H9 (cell line): ENCODE data around the gene PLA2G2C. TPM values are rescaled to one million over a fixed set of nuclear protein-coding genes. Genes with fewer than 3 reads are reported as not detected.

Source experiments
- DNase-seq: peaks from one replicate; pipeline ENCODE4 v3.0.0-alpha.2; 2017
- H2AFZ ChIP-seq: one replicate; pipeline ENCODE4 v1.6.1; 2013; ENCODE audit warnings: mild to moderate bottlenecking, low read length, control low read depth, moderate library complexity
- H2AK5ac ChIP-seq: 2 replicates; pipeline ENCODE4 v1.6.1; 2013; ENCODE audit warnings: low read length, control low read depth, mixed read lengths; ENCODE audit not compliant: insufficient read length
- H2BK120ac ChIP-seq: one replicate; pipeline ENCODE4 v1.6.1; 2013; ENCODE audit warnings: low read depth, mild to moderate bottlenecking, low read length, control low read depth, inconsistent platforms; ENCODE audit not compliant: poor library complexity, severe bottlenecking
- H2BK12ac ChIP-seq: 2 replicates; pipeline ENCODE4 v1.6.1; 2013; ENCODE audit warnings: low read length, control low read depth, mixed read lengths, low read depth; ENCODE audit not compliant: insufficient read length
- H2BK15ac ChIP-seq: 2 replicates; pipeline ENCODE4 v1.6.1; 2013; ENCODE audit warnings: low read depth, low read length, control low read depth
- H2BK20ac ChIP-seq: one replicate; pipeline ENCODE4 v1.6.1; 2013; ENCODE audit warnings: low read depth, mild to moderate bottlenecking, low read length, control low read depth, inconsistent platforms; ENCODE audit not compliant: poor library complexity, severe bottlenecking
- H2BK5ac ChIP-seq: 2 replicates; pipeline ENCODE4 v1.6.1; 2013; ENCODE audit warnings: low read length, control low read depth, mixed read lengths; ENCODE audit not compliant: insufficient read length
- H3K14ac ChIP-seq: 2 replicates; pipeline ENCODE4 v1.6.1; 2013; ENCODE audit warnings: low read length, control low read depth; ENCODE audit not compliant: insufficient read depth
- H3K18ac ChIP-seq: 2 replicates; pipeline ENCODE4 v1.6.1; 2013; ENCODE audit warnings: low read depth, mild to moderate bottlenecking, mixed read lengths, low read length, control low read depth; ENCODE audit not compliant: insufficient read length
- H3K23ac ChIP-seq: 2 replicates; pipeline ENCODE4 v1.6.1; 2013; ENCODE audit warnings: low read length, control low read depth, mixed read lengths, low read depth; ENCODE audit not compliant: insufficient read length
- H3K23me2 ChIP-seq: 2 replicates; pipeline ENCODE4 v1.6.1; 2013; ENCODE audit warnings: low read depth, mild to moderate bottlenecking, mixed read lengths, low read length, control low read depth; ENCODE audit not compliant: insufficient read length, poor library complexity, severe bottlenecking
- H3K27ac ChIP-seq: 2 replicates; pipeline ENCODE4 v1.5.1; 2013; ENCODE audit warnings: low read length, control low read depth, mixed read lengths, low read depth; ENCODE audit not compliant: insufficient read length
- H3K27me3 ChIP-seq: 2 replicates; pipeline ENCODE4 v1.6.1; 2013; ENCODE audit warnings: low read length, control low read depth, inconsistent platforms; ENCODE audit not compliant: insufficient read depth
- H3K4ac ChIP-seq: 2 replicates; pipeline ENCODE4 v1.6.1; 2013; ENCODE audit warnings: low read depth, mild to moderate bottlenecking, control low read depth, inconsistent platforms, low read length, moderate library complexity
- H3K4me1 ChIP-seq: 2 replicates; pipeline ENCODE4 v1.6.1; 2013; ENCODE audit warnings: low read length, control low read depth, inconsistent platforms; ENCODE audit not compliant: insufficient read depth
- H3K4me2 ChIP-seq: 2 replicates; pipeline ENCODE4 v1.6.1; 2013; ENCODE audit warnings: low read length, control low read depth, mixed read lengths; ENCODE audit not compliant: insufficient read length, insufficient read depth
- H3K56ac ChIP-seq: 2 replicates; pipeline ENCODE4 v1.6.1; 2013; ENCODE audit warnings: low read depth, mild to moderate bottlenecking, mixed read lengths, low read length, control low read depth; ENCODE audit not compliant: insufficient read length
- H3K79me1 ChIP-seq: 2 replicates; pipeline ENCODE4 v1.6.1; 2013; ENCODE audit warnings: low read depth, mild to moderate bottlenecking, moderate library complexity, low read length, control low read depth, inconsistent platforms; ENCODE audit not compliant: insufficient read depth, poor library complexity, severe bottlenecking
- H3K79me2 ChIP-seq: 2 replicates; pipeline ENCODE4 v1.6.1; 2013; ENCODE audit warnings: low read length, control low read depth, inconsistent platforms; ENCODE audit not compliant: insufficient read depth
- H3K9ac ChIP-seq: 2 replicates; pipeline ENCODE4 v1.6.1; 2013; ENCODE audit warnings: low read length, control low read depth, mixed read lengths; ENCODE audit not compliant: insufficient read length; ENCODE audit errors: extremely low read depth
- H3K9me3 ChIP-seq: one replicate; pipeline ENCODE4 v1.6.1; 2013; ENCODE audit warnings: low read depth, low read length, inconsistent platforms; ENCODE audit not compliant: control insufficient read depth
- H3T11ph ChIP-seq: one replicate; pipeline ENCODE4 v1.6.1; 2013; ENCODE audit warnings: mild to moderate bottlenecking, low read length, control low read depth, inconsistent platforms
- H4K20me1 ChIP-seq: one replicate; pipeline ENCODE4 v1.6.1; 2013; ENCODE audit not compliant: control insufficient read depth, insufficient read length, insufficient read depth
- H4K5ac ChIP-seq: 2 replicates; pipeline ENCODE4 v1.6.1; 2013; ENCODE audit warnings: low read depth, mild to moderate bottlenecking, mixed read lengths, low read length, control low read depth; ENCODE audit not compliant: insufficient read length
- H4K8ac ChIP-seq: replicated peaks from 2 replicates; pipeline ENCODE4 v1.6.1; 2013; ENCODE audit warnings: low read length, control low read depth, mixed read lengths, low read depth; ENCODE audit not compliant: insufficient read length
- H4K91ac ChIP-seq: 2 replicates; pipeline ENCODE4 v1.6.1; 2013; ENCODE audit warnings: low read depth, mild to moderate bottlenecking, moderate library complexity, mixed read lengths, low read length, control low read depth; ENCODE audit not compliant: insufficient read length
- H3K27ac Mint-ChIP-seq, 3 experiments: 2 replicates in 2 of 3; 3 replicates in 1 of 3; pipeline ENCODE4 v1.8.0; 2020 to 2021; ENCODE audit warnings: mixed read lengths in 3 of 3, mild to moderate bottlenecking in 1 of 3, moderate library complexity in 1 of 3
- H3K27me3 Mint-ChIP-seq: 2 replicates; pipeline ENCODE4 v1.8.0; 2021; ENCODE audit warnings: low read depth, mild to moderate bottlenecking, moderate library complexity, mixed read lengths
- H3K36me3 Mint-ChIP-seq, 3 experiments: 2 replicates in 2 of 3; 3 replicates in 1 of 3; pipeline ENCODE4 v1.8.0; 2020 to 2021; ENCODE audit warnings: low read depth in 3 of 3, mixed read lengths in 3 of 3; ENCODE audit not compliant: insufficient read depth in 1 of 3
- H3K4me1 Mint-ChIP-seq, 2 experiments: 2 replicates each; pipeline ENCODE4 v1.8.0; 2020; ENCODE audit warnings: mixed read lengths in 2 of 2
- H3K4me3 Mint-ChIP-seq, 2 experiments: 2 replicates in 1 of 2; 3 replicates in 1 of 2; pipeline ENCODE4 v1.8.0; 2020 to 2021; ENCODE audit warnings: mild to moderate bottlenecking in 2 of 2, mixed read lengths in 2 of 2, moderate library complexity in 1 of 2
- H3K9me3 Mint-ChIP-seq, 2 experiments: 2 replicates in 1 of 2; 3 replicates in 1 of 2; pipeline ENCODE4 v1.8.0; 2020; ENCODE audit warnings: mild to moderate bottlenecking in 2 of 2, mixed read lengths in 2 of 2, moderate library complexity in 1 of 2
- CTCF ChIP-seq: fragments of 200-600 bp; sonication (generic); conservative IDR thresholded peaks from 3 replicates; pipeline ENCODE4 v1.8.0; 2021; ENCODE audit warnings: antibody characterized with exemption, mild to moderate bottlenecking
- WGBS: extraction: QIAGEN DNeasy Blood & Tissue Kit; methylation state at CpG from one replicate; pipeline ENCODE4 v1.1.7; 2013; ENCODE audit warnings: missing lambda C conversion rate, low lambda C conversion rate, mixed read lengths; ENCODE audit not compliant: insufficient read length; ENCODE audit errors: extremely low coverage; 5-methylcytosine and 5-hydroxymethylcytosine counted together
- total RNA-seq: library from RNA; stranded (reverse); gene quantifications from 2 replicates; pipeline ENCODE4 v1.2.1, GENCODE V29; 2021

PLA2G2C gene
- total RNA-seq, 1 experiment from 2014 or later = not detected

- no peak overlapping the region for H2AK5ac ChIP-seq
- no peak overlapping the region for H2BK12ac ChIP-seq
- TF ChIP-seq CTCF = no peak
- H3K27me3 ChIP-seq = no peaks in the 10 kb centered on the region
- no peaks in the 10 kb centered on the region for H3K27me3 Mint-ChIP-seq
- H3K56ac ChIP-seq = no peak overlapping the region
- no peaks in the 10 kb centered on the region for H3K9me3 Mint-ChIP-seq
- no peak for DNase-seq
- no peak overlapping the region for H4K5ac ChIP-seq
- H3K4me1 Mint-ChIP-seq = peaks cover 12 to 36% of the 10 kb centered on the region in 2 experiments
- H3K9ac ChIP-seq = no peak overlapping the region
- H4K8ac ChIP-seq = no peak overlapping the region
- H3K27ac ChIP-seq = no peak overlapping the region
- H3K36me3 Mint-ChIP-seq = no peaks in the 10 kb centered on the region
- no peak overlapping the region for H2BK20ac ChIP-seq
- no peak overlapping the region for H3K4me2 ChIP-seq
- H3K14ac ChIP-seq = no peak overlapping the region
- no peaks in the 10 kb centered on the region for H3K4me1 ChIP-seq
- no peak overlapping the region for H2AFZ ChIP-seq
- no peak overlapping the region for H3K23ac ChIP-seq
- no peaks in the 10 kb centered on the region for H3K79me2 ChIP-seq
- H3K79me1 ChIP-seq = no peaks in the 10 kb centered on the region
- H3K18ac ChIP-seq = no peak overlapping the region
- no peak overlapping the region for H3T11ph ChIP-seq
- WGBS = no CpG with 5 or more reads among the region's 13 CpGs
- H2BK15ac ChIP-seq = no peak overlapping the region
- no peak overlapping the region for H2BK5ac ChIP-seq
- no peak overlapping the region for H3K4me3 Mint-ChIP-seq
- no peak overlapping the region for H4K91ac ChIP-seq
- H4K20me1 ChIP-seq = no peaks in the 10 kb centered on the region
- H3K23me2 ChIP-seq = peaks cover 9% of the 10 kb centered on the region
- H3K9me3 ChIP-seq = no peaks in the 10 kb centered on the region
- H2BK120ac ChIP-seq = no peak overlapping the region
- no peak overlapping the region for H3K27ac Mint-ChIP-seq
- no peak overlapping the region for H3K4ac ChIP-seq
Measured at GRCh38 chr1:20148571-20149500, 37.5 kb downstream of the PLA2G2C start.
